ENCODE measurements around the gene UNK. TPM values are rescaled to one million over a fixed set of nuclear protein-coding genes. Genes with fewer than 3 reads are reported as not detected.

UNK gene
- total and polyA plus RNA-seq, 9 of the 15 experiments (the other 6 are each of a cell fraction or from before 2014, with no cell fraction given): 12.8 to 38.6 (median 24.8) TPM

- TF ChIP-seq, protein P1, sequence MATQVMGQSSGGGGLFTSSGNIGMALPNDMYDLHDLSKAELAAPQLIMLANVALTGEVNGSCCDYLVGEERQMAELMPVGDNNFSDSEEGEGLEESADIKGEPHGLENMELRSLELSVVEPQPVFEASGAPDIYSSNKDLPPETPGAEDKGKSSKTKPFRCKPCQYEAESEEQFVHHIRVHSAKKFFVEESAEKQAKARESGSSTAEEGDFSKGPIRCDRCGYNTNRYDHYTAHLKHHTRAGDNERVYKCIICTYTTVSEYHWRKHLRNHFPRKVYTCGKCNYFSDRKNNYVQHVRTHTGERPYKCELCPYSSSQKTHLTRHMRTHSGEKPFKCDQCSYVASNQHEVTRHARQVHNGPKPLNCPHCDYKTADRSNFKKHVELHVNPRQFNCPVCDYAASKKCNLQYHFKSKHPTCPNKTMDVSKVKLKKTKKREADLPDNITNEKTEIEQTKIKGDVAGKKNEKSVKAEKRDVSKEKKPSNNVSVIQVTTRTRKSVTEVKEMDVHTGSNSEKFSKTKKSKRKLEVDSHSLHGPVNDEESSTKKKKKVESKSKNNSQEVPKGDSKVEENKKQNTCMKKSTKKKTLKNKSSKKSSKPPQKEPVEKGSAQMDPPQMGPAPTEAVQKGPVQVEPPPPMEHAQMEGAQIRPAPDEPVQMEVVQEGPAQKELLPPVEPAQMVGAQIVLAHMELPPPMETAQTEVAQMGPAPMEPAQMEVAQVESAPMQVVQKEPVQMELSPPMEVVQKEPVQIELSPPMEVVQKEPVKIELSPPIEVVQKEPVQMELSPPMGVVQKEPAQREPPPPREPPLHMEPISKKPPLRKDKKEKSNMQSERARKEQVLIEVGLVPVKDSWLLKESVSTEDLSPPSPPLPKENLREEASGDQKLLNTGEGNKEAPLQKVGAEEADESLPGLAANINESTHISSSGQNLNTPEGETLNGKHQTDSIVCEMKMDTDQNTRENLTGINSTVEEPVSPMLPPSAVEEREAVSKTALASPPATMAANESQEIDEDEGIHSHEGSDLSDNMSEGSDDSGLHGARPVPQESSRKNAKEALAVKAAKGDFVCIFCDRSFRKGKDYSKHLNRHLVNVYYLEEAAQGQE (IDR thresholded peaks at IDR 0.05; ENCODE audit: borderline replicate concordance): no peak
- TF ChIP-seq, protein P1 (CRISPR knock-in tag; IDR thresholded peaks at IDR 0.05; ENCODE audit: low read depth): no peak
- TF ChIP-seq POLR2G (IDR thresholded peaks at IDR 0.05; ENCODE audit: low read depth, low read length): peak; percentile 50; the same call in 1 of the 2 replicates
Measured at GRCh38 chr17:75755205-75755901, 29.3 kb upstream of the UNK start (continued).
